ENCODE measurements around the gene MEPCE. TPM values are rescaled to one million over a fixed set of nuclear protein-coding genes. Genes with fewer than 3 reads are reported as not detected.
A peak's percentile ranks its signal among the peaks of the same experiment; 100 is the strongest.

The MEPCE gene
- total RNA-seq, 1 donor from 2014 or later, result 32.9 TPM

DNA sequence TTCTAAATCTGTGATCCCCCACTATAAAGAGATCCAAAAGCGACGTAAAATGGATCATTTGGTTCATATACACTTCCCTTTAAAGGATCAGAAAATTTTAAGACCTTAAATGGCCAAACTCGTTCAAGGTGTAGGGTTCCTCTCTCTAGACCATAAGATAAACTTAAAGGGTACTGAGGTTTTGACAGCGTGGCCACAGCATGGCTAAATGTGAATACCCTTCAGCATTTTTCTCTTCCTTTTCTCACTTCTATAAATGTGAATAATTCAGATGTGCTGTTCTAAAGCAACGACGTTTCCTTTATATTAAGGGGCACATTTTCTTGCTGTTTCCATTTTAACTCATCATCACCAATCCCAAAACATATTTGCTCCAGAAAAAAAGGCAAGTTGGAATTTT lies 6.3 kb upstream of the MEPCE start:
- Histone ChIP-seq H3K9me3 (no peaks in the 10 kb centered on the region), H3K4me3 (no peak overlapping the region), H3K27ac (no peak overlapping the region), H3K27me3 (no peaks in the 10 kb centered on the region), H3K4me1 (peaks cover 4% of the 10 kb centered on the region in 2 donors), H3K36me3 (peaks cover 0 to 6% of the 10 kb centered on the region in 2 donors)
- intact Hi-C loops (cut with DNase I), result loop anchor here (10.0 kb wide), 1 partner anchor 299 kb away; the partner anchor contains the start of gene MBLAC1
- TF ChIP-seq, protein P1, sequence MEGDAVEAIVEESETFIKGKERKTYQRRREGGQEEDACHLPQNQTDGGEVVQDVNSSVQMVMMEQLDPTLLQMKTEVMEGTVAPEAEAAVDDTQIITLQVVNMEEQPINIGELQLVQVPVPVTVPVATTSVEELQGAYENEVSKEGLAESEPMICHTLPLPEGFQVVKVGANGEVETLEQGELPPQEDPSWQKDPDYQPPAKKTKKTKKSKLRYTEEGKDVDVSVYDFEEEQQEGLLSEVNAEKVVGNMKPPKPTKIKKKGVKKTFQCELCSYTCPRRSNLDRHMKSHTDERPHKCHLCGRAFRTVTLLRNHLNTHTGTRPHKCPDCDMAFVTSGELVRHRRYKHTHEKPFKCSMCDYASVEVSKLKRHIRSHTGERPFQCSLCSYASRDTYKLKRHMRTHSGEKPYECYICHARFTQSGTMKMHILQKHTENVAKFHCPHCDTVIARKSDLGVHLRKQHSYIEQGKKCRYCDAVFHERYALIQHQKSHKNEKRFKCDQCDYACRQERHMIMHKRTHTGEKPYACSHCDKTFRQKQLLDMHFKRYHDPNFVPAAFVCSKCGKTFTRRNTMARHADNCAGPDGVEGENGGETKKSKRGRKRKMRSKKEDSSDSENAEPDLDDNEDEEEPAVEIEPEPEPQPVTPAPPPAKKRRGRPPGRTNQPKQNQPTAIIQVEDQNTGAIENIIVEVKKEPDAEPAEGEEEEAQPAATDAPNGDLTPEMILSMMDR (IDR thresholded peaks at IDR 0.05), result no peak
- no peak for DNase-seq (ENCODE audit: low spot score in 2 of 2)

DNA sequence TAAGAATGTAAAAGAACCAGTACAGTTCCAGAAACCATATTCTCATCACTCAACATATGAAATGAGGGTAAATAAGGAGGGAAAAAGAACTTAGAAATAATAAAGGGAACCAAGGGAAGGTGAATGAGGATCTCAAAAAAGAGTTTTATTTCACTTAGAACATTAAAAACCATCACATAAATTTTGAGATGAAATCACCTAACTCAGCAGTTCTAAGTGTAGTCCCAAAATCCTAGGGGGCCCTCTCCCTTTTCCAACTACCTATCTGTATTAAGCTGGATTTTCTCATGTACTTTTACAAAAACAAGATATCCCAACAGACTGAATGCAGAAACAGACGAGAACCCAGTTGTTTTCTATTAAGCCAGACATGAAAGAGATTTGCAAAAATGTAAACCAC lies 4.3 kb upstream of the MEPCE start:
- Histone ChIP-seq H3K36me3 (peaks cover 0 to 6% of the 10 kb centered on the region in 2 donors), H3K27me3 (no peaks in the 10 kb centered on the region), H3K4me3 (no peak overlapping the region), H3K4me1 (peaks cover 4% of the 10 kb centered on the region in 2 donors), H3K9me3 (no peaks in the 10 kb centered on the region), H3K27ac (no peak overlapping the region)
- intact Hi-C loops (cut with DNase I), result loop anchor here (5.0 to 10.0 kb wide), 2 partner anchors 301 to 442 kb away; partner anchors contain the start of genes MBLAC1 and TRIP6
- TF ChIP-seq, protein P1 (IDR thresholded peaks at IDR 0.05), result no peak
- DNase-seq (ENCODE audit: low spot score in 2 of 2), result no peak

DNA sequence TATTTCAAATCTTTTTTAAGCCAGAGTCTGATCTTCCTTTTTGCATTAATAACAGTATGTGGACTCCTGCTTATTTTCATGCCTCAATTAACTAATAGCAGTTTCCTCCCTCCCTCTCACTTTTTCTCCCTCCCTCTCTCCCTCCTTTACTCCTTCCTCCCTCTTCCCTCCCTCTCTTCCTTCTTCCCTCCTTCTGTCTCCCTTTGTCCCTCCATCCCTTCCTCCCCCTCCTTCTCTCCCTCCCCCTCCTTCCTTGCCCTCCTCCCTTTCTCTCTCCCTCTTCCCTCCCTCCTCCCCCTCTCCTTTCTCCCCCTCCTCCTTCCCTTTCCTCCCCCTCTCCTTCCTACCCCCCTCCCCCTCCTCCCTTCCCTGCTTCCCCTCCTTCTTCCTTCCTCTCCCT lies 3.1 kb upstream of the MEPCE start:
- Histone ChIP-seq H3K27ac (no peak overlapping the region), H3K9me3 (no peaks in the 10 kb centered on the region), H3K36me3 (peaks cover 0 to 6% of the 10 kb centered on the region in 2 donors), H3K27me3 (no peaks in the 10 kb centered on the region), H3K4me3 (no peak overlapping the region), H3K4me1 (peaks cover 4 to 14% of the 10 kb centered on the region in 2 donors)
- DNase-seq (ENCODE audit: low spot score in 2 of 2), result no peak
- intact Hi-C loops (cut with DNase I), result loop anchor here (5.0 to 10.0 kb wide), 2 partner anchors 302 to 441 kb away; partner anchors contain the start of genes MBLAC1 and TRIP6
- TF ChIP-seq, protein P1 (IDR thresholded peaks at IDR 0.05), result no peak

DNA sequence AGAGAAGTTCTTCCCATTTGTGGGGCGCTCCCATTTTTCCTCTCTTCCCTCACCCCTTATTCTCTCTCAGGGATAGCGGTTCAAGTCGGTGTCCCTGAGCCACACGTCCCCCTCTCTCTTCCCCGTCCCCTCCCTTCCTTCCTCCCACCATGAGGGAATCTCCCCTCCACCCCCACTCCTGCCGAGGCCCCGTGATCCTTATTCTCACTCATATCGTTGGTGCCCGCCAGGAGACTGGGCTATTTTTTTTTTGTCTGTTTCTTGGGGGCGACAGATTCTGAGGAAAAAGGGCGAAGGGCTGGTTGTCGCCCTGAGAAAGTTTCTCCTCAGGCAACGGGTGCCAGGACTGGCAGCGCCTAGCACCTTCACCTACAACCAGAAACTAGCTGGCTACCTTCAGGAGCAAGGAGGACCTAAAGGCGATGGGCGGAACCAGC lies 1.9 kb upstream of the MEPCE start:
- Histone ChIP-seq H3K9me3 (no peaks in the 10 kb centered on the region), H3K4me3 (peak overlapping the region; percentile 74 to 82), H3K4me1 (peaks cover 4 to 22% of the 10 kb centered on the region in 2 donors), H3K27me3 (no peaks in the 10 kb centered on the region), H3K27ac (peak overlapping the region; percentile 99 to 100), H3K36me3 (peaks cover 0 to 9% of the 10 kb centered on the region in 2 donors)
- DNase-seq (ENCODE audit: low spot score in 2 of 2), result no peak
- TF ChIP-seq, protein P1 (IDR thresholded peaks at IDR 0.05), result no peak
- intact Hi-C loops (cut with DNase I), result loop anchor here (1.0 to 10.0 kb wide), 4 partner anchors 51 to 440 kb away; partner anchors contain the start of genes GNB2, MBLAC1, TRIP6 and TSC22D4

DNA sequence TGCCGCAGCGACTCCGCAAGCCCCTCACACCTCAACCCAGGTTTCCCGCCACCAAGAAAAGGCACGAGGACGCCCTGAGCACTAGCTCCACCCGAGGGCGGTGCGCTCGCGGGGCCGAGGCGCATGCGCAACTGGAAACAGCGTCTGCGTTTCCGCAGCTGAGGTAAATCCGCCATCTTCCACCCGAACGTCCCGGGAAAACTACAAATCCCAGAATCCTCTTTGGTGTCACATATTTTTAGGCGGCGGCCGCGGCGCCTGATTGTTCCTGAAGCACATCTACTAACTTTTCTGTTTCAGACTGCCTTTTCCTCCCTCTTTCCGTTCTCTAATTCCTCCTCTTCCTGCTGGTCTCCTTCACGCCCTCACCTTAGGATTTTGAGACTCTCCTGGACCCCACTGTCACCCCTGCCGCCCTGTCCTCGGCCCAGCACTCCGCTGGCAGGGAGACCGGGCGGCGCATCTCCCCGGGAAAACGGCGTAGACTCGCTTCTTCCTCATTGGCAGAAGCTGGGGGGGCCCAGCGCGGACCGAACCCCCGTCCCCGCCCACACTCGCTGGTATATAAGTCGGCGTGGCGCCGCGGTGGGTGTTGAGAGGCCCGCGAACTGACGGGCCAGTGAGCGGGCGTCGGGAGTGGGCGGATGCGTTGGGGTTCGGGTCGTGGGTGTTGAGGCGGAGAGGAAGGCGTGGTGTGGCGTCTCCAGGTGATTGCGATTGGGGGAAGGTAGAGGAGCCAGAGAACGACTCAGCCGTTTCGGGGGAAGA lies 1.2 kb upstream of the MEPCE start, which contains the start of gene ZCWPW1:
ZCWPW1 (minus strand) TSS at position 505 of the 768 bp plus-strand sequence. CDS start 8,054 bp downstream, outside the sequence.
- Histone ChIP-seq H3K4me3 (peak within 1 kb of the TSS; percentile 74 to 82), H3K27me3 (no peaks in the 10 kb centered on the region), H3K27ac (peak within 1 kb of the TSS; percentile 99 to 100), H3K36me3 (peaks cover 0 to 15% of the 10 kb centered on the region in 2 donors), H3K4me1 (peaks cover 4 to 22% of the 10 kb centered on the region in 2 donors), H3K9me3 (no peaks in the 10 kb centered on the region)
- TF ChIP-seq, protein P1 (IDR thresholded peaks at IDR 0.05), result no peak
- intact Hi-C loops (cut with DNase I), result loop anchor here (1.0 to 10.0 kb wide), 4 partner anchors 50 to 439 kb away; partner anchors contain the start of genes GNB2, MBLAC1, TRIP6 and TSC22D4
- peak; percentile 87 to 98 for DNase-seq (ENCODE audit: low spot score in 2 of 2)

Measured in ascending aorta (tissue), 2 donors.